Fibroblast of lung (primary cell): Measurements from ENCODE around the gene DNAJA3.

ENCODE experiments used
- EZH2 ChIP-seq: IDR thresholded peaks from 2 replicates; pipeline ENCODE4 v1.5.1; 2012; ENCODE audit warnings: low read length, control low read depth, mild to moderate bottlenecking; ENCODE audit errors: missing control alignments
- TF ChIP-seq, protein P1 (sequence below), 2 donors: IDR thresholded peaks in 1 of 2; conservative IDR thresholded peaks in 1 of 2; 1 replicate in 1 of 2; 2 replicates in 1 of 2; pipeline ENCODE4 v1.5.1; 2011 to 2012; ENCODE audit warnings: low read length in 2 of 2, control low read depth in 1 of 2, inconsistent platforms in 1 of 2, low read depth in 1 of 2, mild to moderate bottlenecking in 1 of 2

DNA sequence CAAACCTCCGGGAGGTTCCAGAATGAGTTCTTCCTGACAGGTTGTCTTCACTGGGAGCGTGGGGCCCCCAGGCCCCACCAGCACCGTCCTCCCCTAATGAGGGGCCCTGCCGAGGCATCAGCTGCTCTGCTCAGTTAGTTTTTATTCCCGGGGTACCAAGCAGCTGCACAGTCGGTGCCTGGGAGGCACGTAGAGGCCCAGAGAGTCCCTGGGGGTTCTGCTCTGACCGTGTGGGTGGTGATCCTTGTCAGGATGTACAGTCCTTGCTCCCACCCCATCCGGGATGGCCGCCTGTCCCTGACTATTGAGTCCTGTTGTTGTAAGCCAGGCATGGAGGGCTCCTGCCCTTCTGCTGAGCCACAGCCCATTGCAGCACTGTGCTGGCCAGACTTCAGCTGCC is 30.3 kb downstream of the DNAJA3 start:
- TF ChIP-seq, protein P1, sequence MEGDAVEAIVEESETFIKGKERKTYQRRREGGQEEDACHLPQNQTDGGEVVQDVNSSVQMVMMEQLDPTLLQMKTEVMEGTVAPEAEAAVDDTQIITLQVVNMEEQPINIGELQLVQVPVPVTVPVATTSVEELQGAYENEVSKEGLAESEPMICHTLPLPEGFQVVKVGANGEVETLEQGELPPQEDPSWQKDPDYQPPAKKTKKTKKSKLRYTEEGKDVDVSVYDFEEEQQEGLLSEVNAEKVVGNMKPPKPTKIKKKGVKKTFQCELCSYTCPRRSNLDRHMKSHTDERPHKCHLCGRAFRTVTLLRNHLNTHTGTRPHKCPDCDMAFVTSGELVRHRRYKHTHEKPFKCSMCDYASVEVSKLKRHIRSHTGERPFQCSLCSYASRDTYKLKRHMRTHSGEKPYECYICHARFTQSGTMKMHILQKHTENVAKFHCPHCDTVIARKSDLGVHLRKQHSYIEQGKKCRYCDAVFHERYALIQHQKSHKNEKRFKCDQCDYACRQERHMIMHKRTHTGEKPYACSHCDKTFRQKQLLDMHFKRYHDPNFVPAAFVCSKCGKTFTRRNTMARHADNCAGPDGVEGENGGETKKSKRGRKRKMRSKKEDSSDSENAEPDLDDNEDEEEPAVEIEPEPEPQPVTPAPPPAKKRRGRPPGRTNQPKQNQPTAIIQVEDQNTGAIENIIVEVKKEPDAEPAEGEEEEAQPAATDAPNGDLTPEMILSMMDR (conservative IDR thresholded peaks at IDR 0.05 in 1 of 2, IDR thresholded peaks at IDR 0.05 in 1 of 2; ENCODE audit: low read depth in 1 of 2, low read length in 2 of 2) = no peak
- TF ChIP-seq EZH2 = no peak
